AG09309 (cell line): Measurements from ENCODE around the gene CHMP6.
"Not testable (repeated sequence)": the region's sequence is repeated elsewhere in the genome, so short reads cannot be mapped to it uniquely, and the experiment has no call there.

Source experiments
- DNase-seq: peaks from one replicate; pipeline ENCODE4 v3.0.0-alpha.2; 2010; ENCODE audit warnings: low read depth
- H3K4me3 ChIP-seq: 2 replicates; pipeline ENCODE4 v1.5.1; 2011; ENCODE audit warnings: mild to moderate bottlenecking, low read depth, low read length, moderate library complexity; ENCODE audit not compliant: control insufficient read depth
- TF ChIP-seq, protein P1 (sequence below): IDR thresholded peaks from 2 replicates; pipeline ENCODE4 v1.5.1; 2011; ENCODE audit warnings: mild to moderate bottlenecking, low read depth, low read length, inconsistent platforms; ENCODE audit not compliant: insufficient read depth, control insufficient read depth; ENCODE audit errors: missing control alignments

CHMP6 gene

DNA sequence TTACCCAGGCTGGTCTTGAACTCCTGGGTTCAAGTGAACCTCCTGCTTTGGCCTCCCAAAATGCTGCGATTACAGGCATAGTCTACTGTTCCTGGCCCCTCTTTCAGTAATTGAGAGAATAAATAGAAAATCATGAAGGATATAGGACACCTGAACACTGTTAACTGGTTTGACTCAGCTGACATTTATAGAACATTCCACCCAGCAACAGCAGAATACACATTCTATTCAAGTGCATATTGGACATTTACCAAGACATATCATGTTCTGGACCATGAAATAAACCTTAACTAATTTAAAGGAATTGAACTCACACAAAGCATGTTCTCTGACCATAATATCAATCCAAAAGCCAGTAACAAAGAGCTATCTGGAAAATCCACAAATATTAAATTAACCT lies 23.5 kb downstream of the CHMP6 start:
- TF ChIP-seq, protein P1, sequence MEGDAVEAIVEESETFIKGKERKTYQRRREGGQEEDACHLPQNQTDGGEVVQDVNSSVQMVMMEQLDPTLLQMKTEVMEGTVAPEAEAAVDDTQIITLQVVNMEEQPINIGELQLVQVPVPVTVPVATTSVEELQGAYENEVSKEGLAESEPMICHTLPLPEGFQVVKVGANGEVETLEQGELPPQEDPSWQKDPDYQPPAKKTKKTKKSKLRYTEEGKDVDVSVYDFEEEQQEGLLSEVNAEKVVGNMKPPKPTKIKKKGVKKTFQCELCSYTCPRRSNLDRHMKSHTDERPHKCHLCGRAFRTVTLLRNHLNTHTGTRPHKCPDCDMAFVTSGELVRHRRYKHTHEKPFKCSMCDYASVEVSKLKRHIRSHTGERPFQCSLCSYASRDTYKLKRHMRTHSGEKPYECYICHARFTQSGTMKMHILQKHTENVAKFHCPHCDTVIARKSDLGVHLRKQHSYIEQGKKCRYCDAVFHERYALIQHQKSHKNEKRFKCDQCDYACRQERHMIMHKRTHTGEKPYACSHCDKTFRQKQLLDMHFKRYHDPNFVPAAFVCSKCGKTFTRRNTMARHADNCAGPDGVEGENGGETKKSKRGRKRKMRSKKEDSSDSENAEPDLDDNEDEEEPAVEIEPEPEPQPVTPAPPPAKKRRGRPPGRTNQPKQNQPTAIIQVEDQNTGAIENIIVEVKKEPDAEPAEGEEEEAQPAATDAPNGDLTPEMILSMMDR = no peak
- DNase-seq = no peak
- no peak overlapping the region for H3K4me3 ChIP-seq

DNA sequence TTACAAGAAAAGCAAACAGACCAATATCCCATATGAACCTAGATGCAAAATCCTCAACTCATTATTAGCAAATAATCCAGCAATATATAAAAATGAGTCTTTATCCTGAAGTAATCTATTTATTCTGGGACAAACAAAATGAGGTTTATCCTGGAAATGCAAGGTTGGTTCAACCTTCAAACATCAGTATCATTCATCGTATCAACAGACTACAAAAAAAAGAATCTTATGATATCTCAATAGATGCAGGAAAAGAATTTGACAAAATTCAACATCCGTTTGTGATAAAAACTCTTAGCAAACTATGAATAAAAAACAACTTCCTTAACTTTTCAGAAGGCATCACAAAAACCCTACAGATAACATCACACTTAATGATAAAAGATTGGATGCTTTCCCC lies 24.9 kb downstream of the CHMP6 start:
- DNase-seq = no peak
- TF ChIP-seq, protein P1 = no peak
- H3K4me3 ChIP-seq = no peak overlapping the region

DNA sequence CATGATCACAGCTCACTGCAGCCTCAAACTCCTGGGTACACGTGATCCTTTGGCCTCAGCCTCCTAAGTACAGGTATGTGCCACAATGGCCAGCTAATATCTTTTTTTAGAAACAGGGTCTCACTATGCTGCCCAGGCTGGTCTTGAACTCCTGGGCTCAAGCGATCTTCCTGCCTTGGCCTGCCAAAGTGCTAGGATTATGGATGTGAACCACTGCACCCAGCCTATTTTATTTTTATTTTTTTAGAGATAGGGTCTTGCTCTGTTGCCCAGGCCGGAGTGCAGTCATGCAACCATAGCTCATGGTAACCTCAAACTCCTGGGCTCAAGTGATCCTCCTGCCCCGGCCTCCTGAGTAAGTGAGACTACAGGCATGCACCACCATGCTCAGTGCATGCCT lies 25.7 kb downstream of the CHMP6 start:
- DNase-seq, H3K4me3 ChIP-seq: not testable (repeated sequence)

DNA sequence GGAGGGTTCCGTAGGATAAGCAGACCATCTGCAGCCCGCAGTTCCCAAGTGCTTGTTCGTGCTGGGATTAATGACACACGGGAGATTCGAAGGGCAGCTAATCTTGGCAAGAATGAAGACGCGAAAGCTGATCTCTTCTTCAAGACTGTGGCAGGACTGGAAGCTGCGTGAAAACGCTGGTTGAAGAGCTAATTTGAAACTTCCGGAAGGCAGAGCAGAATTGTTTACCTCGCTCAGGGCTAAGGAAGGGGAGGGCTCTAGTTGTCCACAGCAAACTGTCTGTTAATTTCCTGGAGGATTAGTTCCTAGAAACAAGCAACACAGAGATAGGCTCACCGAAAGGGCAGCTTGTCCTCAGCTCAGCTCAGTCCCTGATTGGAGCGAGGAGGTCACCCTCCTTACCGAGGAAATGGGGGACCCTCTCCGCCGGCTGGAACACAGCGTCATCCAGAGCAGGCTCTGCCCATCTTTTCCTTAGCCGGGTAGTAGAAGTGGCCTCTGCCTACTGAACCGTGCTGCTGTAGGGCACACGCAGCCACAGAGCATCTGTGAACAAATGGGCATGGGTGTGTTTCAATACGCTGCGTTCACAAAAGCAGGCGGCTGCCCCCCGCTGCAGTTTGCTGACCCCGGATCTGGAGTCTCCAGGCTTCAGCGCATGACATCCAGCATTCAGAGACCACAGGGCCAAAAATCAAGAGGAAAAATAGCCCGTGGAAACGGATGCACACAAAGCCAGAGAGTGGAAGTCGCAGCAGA lies 26.6 kb downstream of the CHMP6 start:
- no peak overlapping the region; the same call in 1 of the 2 replicates for H3K4me3 ChIP-seq
- no peak for DNase-seq

DNA sequence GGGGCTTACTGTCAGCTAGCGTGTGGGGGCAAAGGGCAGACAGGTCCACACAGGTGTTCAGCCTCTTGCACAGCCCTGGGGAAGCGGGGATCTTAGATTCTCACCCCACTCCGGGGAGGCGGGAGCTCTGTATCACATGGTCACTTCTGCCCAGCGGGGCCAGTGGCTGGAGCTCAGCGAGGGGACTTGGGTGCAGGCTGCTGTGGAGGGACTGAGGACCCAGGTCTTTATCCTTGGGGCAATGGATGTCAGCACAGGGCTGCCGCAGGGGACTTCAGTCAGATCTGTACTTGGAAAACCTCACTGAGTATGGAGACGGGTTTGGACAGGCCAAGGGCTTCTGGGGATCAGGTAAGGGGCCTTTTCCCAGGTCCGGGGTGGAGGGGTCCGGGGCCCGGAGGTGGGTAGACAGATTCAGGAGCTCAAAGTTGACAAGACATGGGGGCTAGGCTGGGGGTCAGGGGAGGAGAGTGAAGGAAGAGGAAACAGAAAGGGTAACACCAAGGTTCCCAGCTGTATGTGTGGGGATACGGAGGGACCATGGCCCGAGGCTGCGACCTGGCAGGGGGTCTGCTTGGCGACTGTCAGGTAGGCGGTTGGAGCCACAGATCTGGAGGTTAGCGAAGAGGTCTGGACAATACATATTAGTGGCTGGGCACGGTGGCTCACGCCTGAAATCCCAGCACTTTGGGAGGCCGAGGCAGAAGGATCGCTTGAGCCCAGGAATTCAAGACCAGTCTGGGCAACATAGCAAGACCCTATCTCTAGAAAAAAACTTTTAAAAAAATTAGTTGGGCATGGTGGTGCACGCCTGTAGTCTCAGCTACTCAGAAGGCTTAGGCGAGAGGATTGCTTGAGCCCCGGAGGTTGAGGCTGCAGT lies 28.2 kb downstream of the CHMP6 start:
- no peak overlapping the region for H3K4me3 ChIP-seq
- DNase-seq = no peak
- TF ChIP-seq, protein P1 = no peak

More for the DNA sequence above, 26.6 kb downstream of the CHMP6 start:
- TF ChIP-seq, protein P1 = no peak

DNA sequence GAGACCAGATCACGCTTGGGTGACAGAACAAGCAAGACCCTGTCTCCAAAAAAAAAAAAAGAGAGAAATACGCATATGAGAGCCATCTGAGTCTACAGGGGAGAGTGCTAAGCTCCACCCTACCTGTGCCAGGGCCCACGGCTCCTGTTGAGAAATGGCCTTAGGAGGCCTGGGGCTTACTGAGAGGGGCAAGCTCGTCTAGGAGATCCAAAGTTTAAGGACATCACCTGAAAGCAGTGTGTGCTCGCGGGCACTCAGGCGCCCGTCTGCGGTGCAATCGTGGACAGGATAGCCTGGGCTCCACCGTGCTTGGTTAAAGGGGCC lies 28.8 kb downstream of the CHMP6 start:
- TF ChIP-seq, protein P1 = no peak
- no peak for DNase-seq
- no peak overlapping the region for H3K4me3 ChIP-seq
